Measurements from ENCODE around the gene LIG4.

The LIG4 gene

DNA sequence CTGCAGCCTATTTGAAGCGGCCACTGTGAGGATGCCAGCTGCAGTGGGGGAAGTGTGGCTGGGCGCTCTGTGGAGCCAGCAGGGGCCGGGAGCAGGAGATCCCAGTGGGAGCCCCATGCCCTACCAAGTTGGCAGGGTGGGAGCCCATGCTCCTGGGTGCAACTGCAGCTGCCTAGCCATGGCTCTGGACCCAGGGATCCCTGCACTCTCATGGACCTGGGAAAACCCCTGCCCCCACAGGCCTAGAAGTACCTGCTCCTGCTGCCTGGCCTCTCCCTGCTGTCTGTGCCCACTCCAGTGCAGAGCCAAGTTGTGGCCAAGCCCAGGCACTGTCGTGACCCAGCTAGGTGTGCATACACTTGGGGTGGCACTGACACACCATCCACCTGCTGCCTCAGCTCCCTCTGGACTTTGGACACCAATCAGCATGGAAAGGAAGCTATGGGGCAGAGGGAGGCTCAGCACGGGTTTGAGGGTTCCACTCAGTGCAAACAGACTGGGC, 20.9 kb downstream of the LIG4 start:
- DNase-seq (ENCODE audit: low read depth), result no peak

DNA sequence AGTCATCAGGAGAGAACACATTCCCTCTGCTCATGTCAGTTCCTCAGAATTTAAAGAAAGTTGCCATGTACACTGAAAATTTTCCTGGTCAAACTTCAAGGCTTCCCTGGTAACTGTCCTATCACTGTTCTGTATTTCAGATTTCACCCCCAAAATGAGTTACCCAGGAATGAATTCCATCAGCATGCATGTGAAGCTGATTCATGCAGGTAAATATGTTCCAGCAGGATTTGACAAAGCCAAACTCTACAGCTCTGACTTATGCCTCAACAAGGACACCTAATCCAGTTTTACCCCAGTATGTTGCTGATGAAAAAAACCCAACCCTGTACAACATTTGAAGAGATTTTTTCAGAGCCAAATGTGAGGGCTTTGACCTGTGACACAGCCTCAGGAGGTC, 21.5 kb downstream of the LIG4 start:
- DNase-seq (ENCODE audit: low read depth), result no peak

DNA sequence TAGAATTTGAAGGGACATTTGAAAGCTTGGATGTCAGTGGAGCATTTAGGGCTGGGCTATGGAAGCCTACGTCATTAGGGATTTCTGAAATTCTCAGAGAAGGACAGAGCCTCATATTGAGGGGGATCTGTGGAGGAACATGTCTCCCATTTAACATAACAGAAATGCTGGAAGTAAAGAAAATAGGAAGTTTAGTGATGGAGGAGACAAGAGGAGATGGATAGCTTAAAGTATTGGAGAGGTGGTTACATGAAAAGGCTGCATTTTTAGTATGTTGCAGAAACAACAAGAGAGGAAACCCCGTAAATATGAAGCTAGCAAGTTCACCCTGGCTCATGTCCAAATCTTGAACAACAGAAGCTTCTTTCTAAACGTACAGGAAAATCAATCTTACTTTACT, 24.4 kb downstream of the LIG4 start:
- no peak for DNase-seq (ENCODE audit: low read depth)

DNA sequence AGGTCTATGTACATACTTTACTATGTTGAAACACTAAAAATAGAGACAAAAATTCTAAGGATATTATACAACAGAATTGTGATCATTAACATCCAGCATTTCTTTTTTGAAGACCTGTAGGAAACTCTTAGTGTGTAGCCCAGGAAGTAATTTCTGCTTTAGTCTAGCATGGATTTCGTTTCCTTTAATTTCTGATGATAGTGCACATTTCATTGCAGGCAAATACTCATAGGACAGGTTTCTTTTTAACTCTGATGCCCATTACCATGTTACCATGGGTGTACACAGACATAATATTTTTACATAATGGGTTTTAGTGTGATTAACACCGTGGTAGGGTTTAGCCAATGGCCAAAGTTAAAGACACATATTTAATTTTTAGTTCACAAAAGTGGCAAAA, 27.1 kb downstream of the LIG4 start:
- no peak for DNase-seq (ENCODE audit: low read depth)

DNA sequence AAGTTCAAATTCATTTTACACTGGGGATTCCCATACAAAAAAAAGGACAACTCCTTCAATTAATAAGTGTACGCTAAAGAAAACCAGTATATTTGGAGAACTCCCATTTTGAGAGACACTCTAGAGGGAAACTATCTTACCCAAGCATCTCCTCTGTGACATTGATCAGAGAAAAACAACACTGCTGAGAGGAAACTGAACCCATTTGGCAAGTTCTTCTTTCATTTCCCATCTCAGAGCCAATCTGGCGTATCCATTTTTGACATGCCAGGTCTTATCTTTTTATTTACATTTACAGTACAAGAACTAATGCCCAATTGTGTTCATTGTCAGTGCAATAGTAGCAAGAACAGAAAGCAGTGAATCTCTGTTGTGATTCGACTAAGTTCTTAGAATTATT, 30.1 kb downstream of the LIG4 start:
- DNase-seq (ENCODE audit: low read depth), result no peak

DNA sequence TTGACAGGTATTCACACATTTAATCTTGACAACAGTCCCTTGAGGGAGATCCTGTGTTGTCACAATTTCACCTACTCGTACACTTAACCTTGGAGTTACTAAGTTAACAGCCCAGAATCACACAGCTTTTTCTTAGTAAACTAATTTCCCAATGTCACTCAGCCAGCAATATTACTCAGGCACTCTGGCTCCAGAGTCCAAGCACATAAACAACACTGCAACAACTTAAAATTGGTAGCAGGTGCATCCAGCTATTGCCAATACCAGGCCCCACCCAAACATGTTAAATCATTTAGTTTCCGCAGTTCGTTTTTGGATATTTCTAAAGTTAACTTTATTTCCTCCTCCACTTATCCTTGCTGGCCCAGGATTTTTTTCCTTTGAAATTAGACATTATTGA, 32.7 kb downstream of the LIG4 start:
- DNase-seq (ENCODE audit: low read depth), result no peak

DNA sequence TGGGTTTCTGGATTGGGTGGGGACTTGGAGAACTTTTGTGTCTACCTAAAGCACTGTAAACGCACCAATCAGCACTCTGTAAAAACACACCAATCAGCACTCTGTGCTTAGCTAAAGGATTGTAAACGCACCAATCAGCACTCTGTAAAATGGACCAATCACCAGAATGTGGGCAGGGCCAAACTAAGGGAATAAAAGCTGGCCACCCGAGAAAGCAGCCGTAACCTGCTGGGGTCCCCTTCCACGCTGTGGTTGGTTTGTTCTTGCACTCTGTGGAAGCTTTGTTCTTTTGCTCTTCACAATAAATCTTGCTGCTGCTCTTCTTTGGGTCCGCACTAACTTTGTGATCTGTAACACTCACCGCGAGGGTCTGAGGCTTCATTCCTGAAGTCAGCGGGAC, 37.3 kb downstream of the LIG4 start:
- DNase-seq (ENCODE audit: low read depth), result no peak

DNA sequence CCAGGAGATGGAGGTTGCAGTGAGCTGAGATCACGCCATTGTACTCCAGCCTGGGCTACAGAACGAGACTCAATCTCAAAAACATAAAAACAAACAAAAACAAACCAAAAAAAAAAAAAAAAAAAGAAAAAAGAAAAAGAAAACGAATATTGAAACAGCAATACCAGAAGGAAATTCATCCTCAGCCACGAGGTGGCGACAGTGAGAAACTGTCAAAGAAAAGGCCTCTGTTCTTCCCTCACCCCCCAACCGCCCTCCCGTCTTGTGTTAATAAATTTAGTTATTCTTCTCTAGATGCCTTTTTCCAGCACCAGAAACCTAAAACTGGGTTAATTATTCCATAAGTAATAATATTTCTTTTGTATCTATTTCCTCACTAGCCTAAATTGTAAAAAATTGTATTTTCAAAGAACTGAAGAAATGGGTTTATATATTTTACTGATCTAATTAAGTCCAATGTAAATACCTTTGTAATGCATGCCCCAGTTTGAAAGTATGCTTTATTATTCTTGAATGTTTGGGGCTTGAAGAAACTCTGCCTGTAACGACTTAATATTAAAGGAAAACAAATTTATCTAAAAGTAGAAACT, 38.6 kb downstream of the LIG4 start:
- DNase-seq (ENCODE audit: low read depth), result peak; percentile 46

DNA sequence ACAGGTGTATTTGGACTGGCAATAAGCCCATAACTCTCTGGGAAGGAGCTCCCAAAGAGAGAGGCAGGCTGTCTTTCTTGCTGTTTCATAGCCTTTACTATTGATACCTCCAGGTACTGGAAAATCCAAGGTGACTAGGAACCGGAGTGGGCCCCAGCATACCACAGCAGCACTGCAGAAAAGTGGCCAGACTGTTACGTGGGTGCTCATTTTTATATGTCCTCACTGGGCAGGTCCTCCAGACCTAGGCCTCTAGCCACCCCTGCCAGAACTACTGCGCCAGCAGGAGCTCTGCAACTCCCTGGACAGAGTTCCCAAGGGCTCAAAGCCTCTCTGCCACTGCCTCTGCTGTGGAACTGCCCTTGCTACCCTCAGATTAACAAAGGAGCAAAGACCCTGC, 46.4 kb downstream of the LIG4 start:
- DNase-seq (ENCODE audit: low read depth), result no peak

DNA sequence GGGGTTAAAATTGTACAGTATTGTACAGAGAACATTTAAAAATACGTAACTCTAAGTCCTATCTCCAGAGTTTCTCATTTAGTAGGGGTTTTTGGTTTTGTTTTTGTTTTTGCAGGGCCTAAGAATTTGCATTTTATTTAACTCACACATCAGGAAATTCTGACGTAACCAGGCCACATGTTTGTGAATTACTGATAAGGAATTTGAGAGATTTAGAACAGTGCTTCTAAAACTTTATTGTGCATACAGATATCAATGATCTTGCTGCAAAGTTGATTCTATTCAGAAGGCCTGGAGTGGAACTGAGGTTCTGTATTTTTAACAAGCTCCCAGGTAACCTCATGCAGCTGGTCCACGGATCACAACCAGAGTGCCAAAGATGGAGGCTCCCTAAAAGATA, 49.3 kb downstream of the LIG4 start:
- DNase-seq (ENCODE audit: low read depth), result no peak

DNA sequence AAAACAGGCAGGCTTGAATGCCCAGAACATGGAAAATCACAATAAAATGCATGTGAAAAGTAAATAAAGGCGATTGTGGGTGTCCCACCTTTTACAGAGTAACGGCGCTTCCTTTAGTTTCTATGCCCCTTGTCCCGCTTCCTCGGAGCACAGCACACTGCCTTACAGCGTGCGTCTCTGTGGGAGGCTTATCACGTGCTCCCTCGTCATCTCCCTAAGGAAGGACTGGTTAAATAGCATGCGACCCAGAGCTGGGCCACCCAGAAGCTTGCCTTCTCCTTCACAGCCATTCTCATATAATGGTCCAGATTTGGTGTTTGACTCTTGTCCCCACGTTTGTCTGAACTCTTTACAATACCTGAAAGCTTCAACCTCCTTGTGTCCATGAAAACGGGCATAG, 56.6 kb downstream of the LIG4 start:
- DNase-seq (ENCODE audit: low read depth), result no peak

Data from T follicular helper cell (primary cell).